ENCODE data around the gene LIN7C. TPM values are rescaled to one million over a fixed set of nuclear protein-coding genes. Genes with fewer than 3 reads are reported as not detected.

The LIN7C gene
- total RNA-seq, 3 donors from 2014 or later (not counting 1 experiment from before 2014, with no cell fraction given), result 16.4 to 25.3 (median 22.5) TPM

DNA sequence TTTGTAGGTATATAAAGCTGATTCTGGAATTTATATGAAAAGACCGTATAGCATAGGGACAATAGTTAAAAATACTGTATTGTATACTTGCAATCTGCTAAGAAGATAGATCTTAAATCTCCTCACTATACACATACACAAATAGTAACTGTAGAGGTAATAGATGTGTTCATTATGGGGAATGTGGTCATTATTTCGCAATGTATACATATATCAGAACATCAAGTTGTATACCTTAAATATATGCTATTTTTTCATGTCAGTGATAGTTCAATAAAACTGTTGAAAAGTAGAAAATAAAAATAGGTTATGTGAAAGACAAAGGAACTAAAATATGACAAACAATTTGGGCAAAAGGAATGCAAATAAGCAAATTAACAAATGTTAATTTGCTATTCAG lies 35.2 kb upstream of the LIN7C start:
- no peak overlapping the region for H3K27ac ChIP-seq (ENCODE audit: low read length)
- H3K4me1 ChIP-seq (ENCODE audit: control insufficient read depth, insufficient read depth, low read length), result no peaks in the 10 kb centered on the region
- H3K9me3 ChIP-seq (ENCODE audit: control insufficient read depth, insufficient read depth, low read length), result no peaks in the 10 kb centered on the region
- WGBS (ENCODE audit: insufficient coverage), result no CpG with 5 or more reads among the region's 2 CpGs
- Mint-ChIP-seq H3K9me3 (no peaks in the 10 kb centered on the region), H3K36me3 (no peaks in the 10 kb centered on the region), H3K4me3 (no peak overlapping the region), H3K4me1 (no peaks in the 10 kb centered on the region), H3K27ac (no peak overlapping the region), H3K27me3 (ENCODE audit: low read depth in 2 of 2) (no peaks in the 10 kb centered on the region)
- H3K27me3 ChIP-seq (ENCODE audit: control insufficient read depth, insufficient read depth, low read length), result no peaks in the 10 kb centered on the region
- TF ChIP-seq, protein P1, sequence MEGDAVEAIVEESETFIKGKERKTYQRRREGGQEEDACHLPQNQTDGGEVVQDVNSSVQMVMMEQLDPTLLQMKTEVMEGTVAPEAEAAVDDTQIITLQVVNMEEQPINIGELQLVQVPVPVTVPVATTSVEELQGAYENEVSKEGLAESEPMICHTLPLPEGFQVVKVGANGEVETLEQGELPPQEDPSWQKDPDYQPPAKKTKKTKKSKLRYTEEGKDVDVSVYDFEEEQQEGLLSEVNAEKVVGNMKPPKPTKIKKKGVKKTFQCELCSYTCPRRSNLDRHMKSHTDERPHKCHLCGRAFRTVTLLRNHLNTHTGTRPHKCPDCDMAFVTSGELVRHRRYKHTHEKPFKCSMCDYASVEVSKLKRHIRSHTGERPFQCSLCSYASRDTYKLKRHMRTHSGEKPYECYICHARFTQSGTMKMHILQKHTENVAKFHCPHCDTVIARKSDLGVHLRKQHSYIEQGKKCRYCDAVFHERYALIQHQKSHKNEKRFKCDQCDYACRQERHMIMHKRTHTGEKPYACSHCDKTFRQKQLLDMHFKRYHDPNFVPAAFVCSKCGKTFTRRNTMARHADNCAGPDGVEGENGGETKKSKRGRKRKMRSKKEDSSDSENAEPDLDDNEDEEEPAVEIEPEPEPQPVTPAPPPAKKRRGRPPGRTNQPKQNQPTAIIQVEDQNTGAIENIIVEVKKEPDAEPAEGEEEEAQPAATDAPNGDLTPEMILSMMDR (IDR thresholded peaks at IDR 0.05), result no peak
- intact Hi-C loops (cut with micrococcal nuclease), result no loop called here
- ATAC-seq (no peak), DNase-seq (no peak)
- no peak overlapping the region for H3K4me3 ChIP-seq (ENCODE audit: low read length)
- H3K36me3 ChIP-seq (ENCODE audit: control insufficient read depth, insufficient read depth, low read length), result no peaks in the 10 kb centered on the region

DNA sequence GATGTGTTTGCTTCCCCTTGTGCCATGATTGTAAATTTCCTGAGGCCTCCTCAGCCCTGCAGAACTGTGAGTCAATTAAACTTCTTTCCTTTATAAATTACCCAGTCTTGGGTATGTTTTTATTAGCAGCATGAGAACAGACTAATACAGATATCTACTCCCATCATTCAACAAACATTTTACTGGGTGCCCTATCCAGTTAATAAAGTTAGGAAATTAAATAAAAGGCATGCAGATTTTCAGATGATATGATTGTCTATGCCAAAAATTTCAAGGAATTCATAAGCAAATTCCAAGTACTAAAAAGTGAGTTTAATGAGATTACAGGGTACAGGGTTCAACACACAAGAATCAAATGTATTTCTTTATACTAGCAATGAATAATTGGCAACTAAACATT lies 33.5 kb upstream of the LIN7C start:
- Mint-ChIP-seq H3K27ac (no peak overlapping the region), H3K27me3 (ENCODE audit: low read depth in 2 of 2) (no peaks in the 10 kb centered on the region), H3K4me1 (no peaks in the 10 kb centered on the region), H3K36me3 (no peaks in the 10 kb centered on the region), H3K9me3 (no peaks in the 10 kb centered on the region), H3K4me3 (no peak overlapping the region)
- Histone ChIP-seq H3K4me3 (ENCODE audit: low read length) (no peak overlapping the region), H3K4me1 (ENCODE audit: control insufficient read depth, insufficient read depth, low read length) (no peaks in the 10 kb centered on the region), H3K36me3 (ENCODE audit: control insufficient read depth, insufficient read depth, low read length) (no peaks in the 10 kb centered on the region), H3K9me3 (ENCODE audit: control insufficient read depth, insufficient read depth, low read length) (no peaks in the 10 kb centered on the region), H3K27me3 (ENCODE audit: control insufficient read depth, insufficient read depth, low read length) (no peaks in the 10 kb centered on the region), H3K27ac (ENCODE audit: low read length) (no peak overlapping the region)
- intact Hi-C loops (cut with micrococcal nuclease), result no loop called here
- TF ChIP-seq, protein P1 (IDR thresholded peaks at IDR 0.05), result no peak
- DNase-seq (no peak), ATAC-seq (no peak)

DNA sequence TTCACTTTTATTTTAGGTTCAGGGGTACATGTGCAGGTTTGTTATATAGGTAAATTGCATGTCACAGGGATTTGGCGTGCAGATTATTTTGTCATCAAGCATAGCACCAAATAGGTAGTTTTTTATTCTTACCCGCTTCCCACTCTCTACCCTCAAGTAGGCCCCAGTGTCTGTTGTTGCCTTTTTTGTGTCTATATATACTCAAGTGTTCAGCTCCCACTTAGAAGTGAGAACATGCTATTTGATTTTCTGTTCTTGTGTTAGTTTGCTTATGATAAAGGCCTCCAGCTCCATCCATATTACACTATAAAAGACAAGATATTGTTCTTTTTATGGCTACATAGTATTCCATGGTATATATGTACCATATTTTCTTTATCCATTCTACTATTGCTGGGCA lies 28.5 kb upstream of the LIN7C start:
- intact Hi-C loops (cut with micrococcal nuclease), result no loop called here
- no peak overlapping the region for H3K27ac ChIP-seq (ENCODE audit: low read length)
- Mint-ChIP-seq H3K27ac (no peak overlapping the region), H3K9me3 (no peaks in the 10 kb centered on the region), H3K36me3 (no peaks in the 10 kb centered on the region), H3K27me3 (ENCODE audit: low read depth in 2 of 2) (peaks cover 7% of the 10 kb centered on the region in 2 donors), H3K4me1 (no peaks in the 10 kb centered on the region), H3K4me3 (no peak overlapping the region)
- ATAC-seq (no peak), DNase-seq (no peak)
- H3K4me1 ChIP-seq (ENCODE audit: control insufficient read depth, insufficient read depth, low read length), result no peaks in the 10 kb centered on the region
- TF ChIP-seq, protein P1 (IDR thresholded peaks at IDR 0.05), result no peak
- no peak overlapping the region for H3K4me3 ChIP-seq (ENCODE audit: low read length)
- no peaks in the 10 kb centered on the region for H3K36me3 ChIP-seq (ENCODE audit: control insufficient read depth, insufficient read depth, low read length)
- WGBS (ENCODE audit: insufficient coverage), result 100% methylated on average over 1 of the region's 2 CpGs
- no peaks in the 10 kb centered on the region for H3K9me3 ChIP-seq (ENCODE audit: control insufficient read depth, insufficient read depth, low read length)
- no peaks in the 10 kb centered on the region for H3K27me3 ChIP-seq (ENCODE audit: control insufficient read depth, insufficient read depth, low read length)

DNA sequence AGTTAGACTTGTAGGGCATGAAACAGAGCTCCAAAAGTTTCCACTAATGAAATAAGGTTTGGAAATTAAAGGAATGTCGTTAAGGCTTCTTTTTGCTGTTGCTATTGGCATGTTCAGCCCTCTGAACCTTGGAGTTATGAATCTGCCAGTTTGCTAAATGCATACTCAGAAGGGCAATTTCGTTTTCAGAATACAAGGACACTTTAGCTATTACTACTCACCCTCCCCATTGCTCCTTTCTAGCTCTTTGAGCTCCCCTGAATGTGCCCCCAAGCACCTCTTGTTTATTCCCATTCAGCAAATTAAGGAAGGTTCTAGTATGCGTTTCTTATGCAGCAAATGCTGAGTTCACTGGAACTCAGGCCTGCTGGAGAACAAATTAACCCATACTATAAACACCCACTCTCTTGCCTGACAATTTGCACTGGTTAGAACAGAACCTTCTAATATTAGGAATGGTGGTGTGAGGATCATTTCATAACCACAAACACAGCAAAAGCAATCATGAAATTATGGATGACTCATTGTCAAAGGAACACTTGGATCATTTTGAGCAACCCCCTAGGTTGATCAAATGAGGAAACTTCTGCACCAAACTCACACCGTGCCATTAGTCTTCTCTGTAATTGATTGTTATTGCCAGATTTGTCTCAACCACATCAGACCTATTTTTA lies 26.2 kb upstream of the LIN7C start:
- H3K27ac ChIP-seq (ENCODE audit: low read length), result no peak overlapping the region
- H3K4me3 Mint-ChIP-seq, result no peak overlapping the region
- H3K36me3 ChIP-seq (ENCODE audit: control insufficient read depth, insufficient read depth, low read length), result no peaks in the 10 kb centered on the region
- no peaks in the 10 kb centered on the region for H3K9me3 ChIP-seq (ENCODE audit: control insufficient read depth, insufficient read depth, low read length)
- TF ChIP-seq, protein P1 (IDR thresholded peaks at IDR 0.05), result no peak
- no peaks in the 10 kb centered on the region for H3K9me3 Mint-ChIP-seq
- H3K27me3 ChIP-seq (ENCODE audit: control insufficient read depth, insufficient read depth, low read length), result no peaks in the 10 kb centered on the region
- H3K4me3 ChIP-seq (ENCODE audit: low read length), result no peak overlapping the region
- intact Hi-C loops (cut with micrococcal nuclease), result no loop called here
- H3K27me3 Mint-ChIP-seq (ENCODE audit: low read depth in 2 of 2), result peaks cover 7 to 10% of the 10 kb centered on the region in 2 donors
- ATAC-seq (no peak), DNase-seq (no peak)
- H3K4me1 ChIP-seq (ENCODE audit: control insufficient read depth, insufficient read depth, low read length), result no peaks in the 10 kb centered on the region
- H3K4me1 Mint-ChIP-seq, result no peaks in the 10 kb centered on the region
- WGBS (ENCODE audit: insufficient coverage), result 71% methylated on average over 4 of the region's 4 CpGs
- H3K27ac Mint-ChIP-seq, result no peak overlapping the region
- no peaks in the 10 kb centered on the region for H3K36me3 Mint-ChIP-seq
